Measurements from ENCODE around the gene EEF1G. TPM values are rescaled to one million over a fixed set of nuclear protein-coding genes. Genes with fewer than 3 reads are reported as not detected.
"Not testable (repeated sequence)": the region's sequence is repeated elsewhere in the genome, so short reads cannot be mapped to it uniquely, and the experiment has no call there.

Gene EEF1G
- total RNA-seq, 1 donor from 2014 or later: 907 TPM

DNA sequence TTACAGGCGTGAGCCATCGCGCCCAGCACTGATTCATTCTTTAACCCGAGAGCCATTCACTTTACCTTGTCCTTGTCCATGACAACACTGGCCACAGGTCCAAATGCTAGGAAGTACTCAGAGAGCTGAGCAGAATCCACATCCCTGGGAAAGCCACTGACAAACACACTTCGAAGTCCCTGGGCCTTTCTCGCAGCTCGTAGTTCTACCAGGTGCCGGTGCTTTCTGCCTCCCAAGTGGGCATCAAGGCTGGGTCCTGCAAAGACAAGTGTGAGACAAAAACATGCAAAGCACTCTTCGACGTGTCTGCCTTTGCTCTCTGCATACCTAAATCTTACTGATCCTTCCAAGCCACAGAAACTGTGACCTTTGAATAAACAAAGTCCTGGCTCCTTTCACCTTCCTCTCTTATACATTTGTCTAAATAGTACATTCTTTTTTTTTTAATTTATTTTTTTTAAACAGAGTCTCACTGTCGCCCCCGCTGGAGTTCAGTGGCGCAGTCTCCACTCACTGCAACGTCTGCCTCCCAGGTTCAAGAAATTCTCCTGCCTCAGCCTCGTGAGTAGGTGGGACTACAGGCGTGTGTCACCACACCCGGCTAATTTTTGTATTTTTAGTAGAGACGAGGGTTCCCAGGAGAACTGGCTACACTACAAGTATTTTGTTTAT lies 15.4 kb upstream of the EEF1G start:
- intact Hi-C loops (cut with DNase I): no loop called here
- DNase-seq (ENCODE audit: missing footprints): no peak
- no peak for ATAC-seq

DNA sequence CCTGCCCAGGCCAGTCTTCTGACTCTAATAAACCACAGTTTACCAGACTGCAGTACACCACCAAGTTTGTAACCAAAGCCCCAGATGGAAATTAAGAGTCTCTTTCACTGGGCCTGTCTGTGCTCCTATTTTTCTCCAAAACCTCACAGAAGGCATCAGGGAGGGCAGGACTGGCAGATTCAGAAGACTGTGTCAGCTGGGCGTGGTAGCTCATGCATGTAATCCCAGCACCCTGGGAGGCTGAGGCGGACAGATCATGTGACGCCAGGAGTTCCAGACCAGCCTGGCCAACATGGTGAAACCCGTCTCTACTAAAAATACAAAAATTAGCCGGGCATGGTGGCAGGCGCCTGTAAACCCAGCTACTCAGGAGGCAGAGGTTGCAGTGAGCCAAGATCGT lies 11.7 kb upstream of the EEF1G start:
- ATAC-seq; intact Hi-C loops (cut with DNase I); DNase-seq (ENCODE audit: missing footprints): not testable (repeated sequence)

DNA sequence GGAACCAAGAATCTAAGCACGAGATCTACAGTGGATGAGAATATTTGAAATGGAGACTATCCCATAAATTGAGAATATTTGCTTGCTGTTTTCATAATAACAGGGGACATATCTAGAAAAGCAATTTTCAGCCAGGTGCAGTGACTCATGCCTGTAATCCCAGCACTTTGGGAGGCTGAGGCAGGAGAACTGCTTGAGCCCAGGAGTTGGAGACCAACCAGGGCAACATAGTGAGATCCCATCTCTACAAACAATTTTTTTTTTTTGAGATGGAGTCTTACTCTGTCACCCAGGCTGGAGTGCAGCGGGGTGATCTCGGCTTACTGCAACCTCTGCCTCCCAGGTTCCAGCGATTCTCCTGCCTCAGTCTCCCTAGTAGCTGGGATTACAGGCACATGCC lies 8.0 kb upstream of the EEF1G start:
- ATAC-seq; intact Hi-C loops (cut with DNase I); DNase-seq (ENCODE audit: missing footprints): not testable (repeated sequence)

DNA sequence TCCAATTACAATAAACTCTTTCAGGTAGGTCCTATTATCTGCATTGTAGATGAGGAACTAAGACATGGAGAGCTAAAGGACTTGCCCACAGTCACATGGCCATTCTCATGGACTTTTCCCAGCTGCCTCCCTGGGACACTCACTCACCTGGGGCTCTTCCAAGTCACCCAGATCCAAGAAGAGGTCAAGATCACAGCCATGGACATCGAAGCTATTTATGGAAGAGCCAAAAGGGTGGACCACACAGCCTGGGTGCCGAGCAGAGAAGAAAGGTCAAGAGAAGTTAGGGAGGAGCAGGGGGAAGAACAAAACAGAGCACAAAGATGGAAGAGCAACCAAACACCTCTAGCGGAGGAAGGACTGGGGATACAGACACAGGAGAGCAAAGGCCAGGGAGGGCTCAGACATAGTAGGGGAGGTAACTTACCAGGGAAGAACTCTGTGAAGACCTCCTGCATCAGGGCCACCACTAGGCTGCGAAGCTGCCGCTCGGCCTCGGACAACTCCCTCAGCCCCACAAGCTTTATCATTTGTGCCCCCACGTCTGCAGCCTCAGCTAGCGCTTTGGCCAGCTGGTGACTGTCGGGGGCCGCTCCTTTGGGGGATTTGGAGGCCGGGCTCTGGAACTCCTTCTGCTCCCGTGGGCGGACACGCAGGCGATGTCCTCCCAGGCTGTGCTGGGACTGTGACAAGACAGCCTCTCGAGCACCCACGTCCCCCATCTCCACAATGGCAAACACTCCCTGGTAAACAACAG lies 7.4 kb upstream of the EEF1G start:
- DNase-seq (ENCODE audit: missing footprints) (no peak), ATAC-seq (no peak)
- intact Hi-C loops (cut with DNase I): no loop called here

DNA sequence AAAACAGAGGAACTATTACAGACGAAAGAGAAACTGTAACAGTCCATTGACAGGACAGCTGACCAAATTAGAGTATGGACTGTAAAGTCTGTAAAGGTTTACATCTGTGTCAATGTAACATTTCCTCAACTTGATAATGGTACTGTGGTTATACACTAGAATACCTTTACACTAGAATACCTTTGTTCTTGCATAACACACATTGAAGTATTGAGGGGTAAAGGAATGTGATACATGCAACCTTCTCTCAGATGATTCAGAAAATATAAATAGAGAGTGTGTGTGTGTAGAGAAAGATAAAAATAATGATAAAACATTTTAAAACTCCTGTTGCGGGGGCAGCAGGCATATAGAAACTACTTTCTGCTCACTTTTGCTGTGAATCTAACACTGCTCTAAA lies 5.6 kb upstream of the EEF1G start:
- intact Hi-C loops (cut with DNase I): no loop called here
- DNase-seq (ENCODE audit: missing footprints): no peak
- no peak for ATAC-seq

DNA sequence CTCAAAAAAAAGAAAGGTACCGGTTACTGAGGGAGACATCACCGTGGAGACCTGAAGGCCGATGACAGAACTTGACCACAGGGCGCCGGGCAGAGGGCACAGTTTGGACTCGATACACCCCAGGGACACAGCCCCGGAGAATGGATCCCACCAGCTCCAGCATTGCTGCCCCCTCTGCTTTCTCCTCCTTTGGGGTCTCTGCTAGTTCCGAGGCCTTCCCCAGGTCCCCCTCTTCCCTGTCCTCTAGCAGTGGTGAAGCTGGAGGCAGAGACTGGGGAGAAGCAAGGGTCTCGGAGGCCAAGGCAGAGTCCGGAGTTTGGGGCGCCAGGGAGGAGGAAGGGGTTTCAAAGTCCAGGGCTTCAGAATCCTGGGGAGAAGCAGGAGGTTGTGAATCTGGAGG lies 4.8 kb upstream of the EEF1G start:
- no peak for ATAC-seq
- intact Hi-C loops (cut with DNase I): no loop called here

DNA sequence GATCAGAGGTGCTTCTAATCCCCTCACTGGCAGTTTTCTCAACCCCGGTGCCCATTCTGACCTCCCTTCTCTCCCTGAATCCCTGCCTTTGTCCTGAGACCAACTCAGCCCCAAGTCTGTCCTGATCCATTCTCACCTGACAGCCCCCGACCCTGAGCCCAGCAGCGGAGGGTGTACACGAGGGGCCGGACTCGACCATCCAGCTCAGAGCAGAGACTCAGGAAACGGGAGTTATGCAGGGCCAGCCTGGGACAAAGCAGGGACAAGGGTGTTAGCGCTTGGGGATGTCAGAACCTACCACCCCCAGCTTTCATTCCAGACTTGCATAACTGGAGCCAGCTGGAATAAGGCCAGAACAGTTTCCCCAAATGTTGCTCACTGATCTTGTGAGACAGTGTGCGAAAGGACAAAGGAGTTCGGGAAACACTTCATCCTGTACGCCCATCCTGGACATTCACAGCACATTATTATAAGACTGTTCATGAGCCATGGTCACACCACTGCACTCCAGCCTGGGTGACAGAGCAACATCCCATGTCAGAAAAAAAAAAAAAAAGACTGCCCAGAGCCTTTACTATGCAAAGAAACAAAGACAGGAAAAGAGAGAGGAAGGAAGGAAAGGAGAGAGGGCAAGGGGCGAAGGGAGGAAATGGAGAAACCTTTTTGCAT lies 3.5 kb upstream of the EEF1G start:
- DNase-seq (ENCODE audit: missing footprints): no peak

More for the DNA sequence above, 4.8 kb upstream of the EEF1G start:
- no peak for DNase-seq (ENCODE audit: missing footprints)

DNA sequence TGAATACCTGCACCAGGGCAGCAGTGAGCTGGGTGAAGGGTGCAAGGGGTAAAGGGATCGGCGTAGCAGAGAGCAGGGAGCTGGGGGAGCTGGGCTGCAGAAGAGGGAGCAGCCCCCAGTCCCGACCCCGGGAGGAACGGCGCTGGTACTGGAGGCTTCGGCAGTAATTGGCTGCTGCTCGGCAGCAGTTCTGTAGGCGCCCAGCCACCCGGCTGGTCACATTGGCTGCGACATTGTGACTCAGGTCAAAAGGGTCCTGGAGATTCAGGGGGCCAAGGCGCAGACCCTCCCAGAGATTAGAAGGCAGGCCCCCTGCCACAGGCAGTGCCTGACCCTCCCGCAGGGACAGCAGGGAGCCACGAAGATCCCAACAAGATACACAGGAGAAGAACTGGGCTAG lies 2.1 kb upstream of the EEF1G start:
- DNase-seq (ENCODE audit: missing footprints) (no peak), ATAC-seq (no peak)
- intact Hi-C loops (cut with DNase I): no loop called here

More for the DNA sequence above, 3.5 kb upstream of the EEF1G start:
- intact Hi-C loops (cut with DNase I): no loop called here
- ATAC-seq: no peak

DNA sequence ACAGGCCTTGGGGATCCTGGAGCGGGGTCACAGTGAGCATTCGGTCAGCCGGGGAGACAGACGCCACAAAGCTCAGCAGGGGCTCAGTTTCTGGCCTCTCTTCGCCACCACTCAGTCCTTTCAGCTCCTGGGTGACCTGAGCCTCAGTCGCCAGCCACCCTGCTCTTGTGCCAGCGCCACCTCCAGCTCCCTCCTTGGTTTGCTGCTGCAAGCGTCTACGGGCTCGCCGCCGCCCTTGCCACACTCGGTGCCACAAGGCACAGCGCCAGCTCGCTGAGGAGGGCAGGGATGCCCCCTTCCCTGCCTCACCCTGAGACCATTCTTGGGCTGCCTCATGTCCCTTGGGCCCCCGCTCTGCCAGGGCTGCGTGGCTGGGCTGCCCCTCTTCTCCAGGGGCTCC lies 1.5 kb upstream of the EEF1G start:
- DNase-seq (ENCODE audit: missing footprints): peak; percentile 73
- intact Hi-C loops (cut with DNase I): no loop called here
- ATAC-seq: no peak

DNA sequence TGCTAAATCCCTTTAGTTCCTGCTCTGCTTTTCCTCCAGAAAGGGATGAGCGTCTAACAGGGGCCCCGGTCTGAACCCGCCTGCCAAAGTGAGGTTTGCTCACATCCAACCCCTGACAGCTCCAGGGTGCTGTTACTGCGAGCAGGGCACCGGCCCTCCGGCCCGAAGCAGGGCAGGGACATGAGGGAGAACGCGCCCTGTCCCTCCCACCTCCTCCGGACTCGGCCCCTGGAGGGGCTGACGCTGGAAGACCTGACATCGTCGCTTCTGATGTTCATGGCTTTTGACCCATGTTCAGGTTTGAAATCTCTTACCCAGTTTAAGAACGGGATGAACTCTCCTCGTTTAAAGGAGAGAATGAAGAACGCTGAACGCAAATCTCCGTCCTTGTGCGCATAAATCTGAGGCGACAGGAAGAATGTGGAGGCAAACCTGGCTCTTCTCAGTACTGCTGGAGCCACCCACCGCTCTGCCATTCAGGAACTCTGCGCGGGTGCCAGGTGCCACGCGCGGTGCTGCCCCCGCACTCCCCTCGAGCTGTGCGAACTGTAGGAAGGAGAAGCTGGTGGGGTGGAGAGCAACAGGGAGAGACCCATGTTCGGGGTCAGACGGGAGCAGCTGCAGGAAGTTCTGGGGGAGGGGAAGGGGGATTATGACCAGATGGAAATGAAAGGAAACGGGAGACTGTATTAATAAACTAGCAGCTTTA lies 826 bp upstream of the EEF1G start:
- intact Hi-C loops (cut with DNase I): no loop called here
- DNase-seq (ENCODE audit: missing footprints) (peak; percentile 82), ATAC-seq (peak; percentile 20)

DNA sequence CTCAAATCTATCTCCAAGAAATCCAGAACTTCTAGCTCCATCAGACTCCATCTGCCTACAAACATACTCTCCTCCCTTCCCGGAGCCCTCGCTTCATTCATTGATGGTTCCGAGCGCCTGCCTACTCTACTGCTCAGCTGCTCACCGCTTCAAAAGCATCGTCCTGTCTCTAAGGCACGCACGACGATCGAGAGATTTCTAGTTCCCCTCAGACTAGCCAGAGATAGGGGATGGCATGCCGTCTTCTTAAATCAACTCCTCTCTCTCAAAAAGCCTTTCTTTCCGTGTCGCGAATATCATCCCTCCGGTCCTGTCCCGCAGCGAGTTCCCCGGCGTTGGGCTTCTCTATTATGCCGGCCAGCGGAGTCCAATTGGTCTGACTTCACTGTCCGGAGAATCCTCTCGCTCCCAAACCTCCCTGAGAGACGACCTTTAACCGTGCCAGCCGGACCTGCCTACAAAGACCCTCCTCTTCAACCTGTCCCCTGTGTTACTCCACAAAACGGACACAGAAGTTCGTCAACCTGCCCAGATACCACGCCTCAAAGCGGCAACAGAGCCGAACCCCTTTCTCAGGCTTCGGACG lies 592 bp downstream of the EEF1G start:
- ATAC-seq (no peak), DNase-seq (ENCODE audit: missing footprints) (no peak)
- intact Hi-C loops (cut with DNase I): no loop called here

DNA sequence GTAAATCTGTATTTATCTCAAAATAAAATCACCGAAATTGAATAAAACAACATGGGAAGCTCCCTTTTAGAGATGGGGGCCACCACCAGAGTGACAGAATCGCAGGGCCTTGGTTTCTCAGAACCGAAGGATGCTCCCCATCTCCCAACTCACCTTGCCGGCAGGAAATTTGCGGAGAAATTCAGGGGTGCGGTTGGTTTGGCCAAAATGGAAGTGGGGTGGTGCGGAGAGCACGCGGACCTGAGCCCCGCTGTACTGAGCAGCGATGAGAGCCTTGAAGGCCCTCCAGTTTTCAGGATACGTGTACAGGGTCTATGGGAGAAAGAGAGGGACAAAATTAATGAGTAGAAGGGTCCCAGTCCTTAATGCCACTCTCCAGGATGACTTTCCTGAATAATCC lies 1.3 kb downstream of the EEF1G start:
- no peak for ATAC-seq
- intact Hi-C loops (cut with DNase I): no loop called here
- DNase-seq (ENCODE audit: missing footprints): no peak

DNA sequence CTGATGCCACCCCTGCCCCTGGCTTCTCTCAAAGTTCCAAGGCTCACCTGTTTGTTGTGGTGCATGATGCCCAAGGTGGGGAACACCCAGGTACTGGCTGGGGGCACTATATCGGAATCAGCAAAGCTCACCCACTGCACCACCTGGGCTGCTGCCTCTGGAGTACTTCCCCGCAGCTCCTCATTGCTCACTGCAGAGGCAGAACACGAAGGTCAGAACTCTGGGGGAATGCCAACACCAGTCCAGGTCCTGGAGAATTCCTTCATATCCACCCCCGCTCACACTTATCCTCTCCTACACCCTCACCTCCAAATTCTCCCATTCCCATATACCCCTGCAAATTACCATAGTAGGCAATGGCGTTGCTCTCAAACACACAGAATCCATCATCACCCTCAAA lies 2.2 kb downstream of the EEF1G start:
- intact Hi-C loops (cut with DNase I); ATAC-seq; DNase-seq (ENCODE audit: missing footprints): not testable (repeated sequence)

DNA sequence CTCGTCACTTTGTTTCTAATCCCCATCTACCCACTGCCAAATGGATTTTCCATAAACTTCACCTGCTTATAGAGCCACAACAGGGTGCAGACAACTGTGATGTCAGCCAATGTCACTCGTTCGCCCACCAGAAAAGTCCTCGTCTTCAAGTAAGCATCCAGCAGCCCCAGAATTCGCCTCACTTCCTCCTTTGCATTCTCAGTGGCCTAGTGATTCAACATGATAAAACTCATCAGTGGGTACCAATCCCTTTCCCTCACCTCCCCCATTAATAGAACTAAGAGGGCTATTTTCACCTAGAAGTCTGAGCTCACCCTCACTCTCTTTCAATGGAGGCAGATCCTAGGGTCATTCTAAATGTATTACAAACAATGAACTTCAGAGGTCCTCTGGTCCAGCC lies 2.8 kb downstream of the EEF1G start:
- ATAC-seq; intact Hi-C loops (cut with DNase I); DNase-seq (ENCODE audit: missing footprints): not testable (repeated sequence)

DNA sequence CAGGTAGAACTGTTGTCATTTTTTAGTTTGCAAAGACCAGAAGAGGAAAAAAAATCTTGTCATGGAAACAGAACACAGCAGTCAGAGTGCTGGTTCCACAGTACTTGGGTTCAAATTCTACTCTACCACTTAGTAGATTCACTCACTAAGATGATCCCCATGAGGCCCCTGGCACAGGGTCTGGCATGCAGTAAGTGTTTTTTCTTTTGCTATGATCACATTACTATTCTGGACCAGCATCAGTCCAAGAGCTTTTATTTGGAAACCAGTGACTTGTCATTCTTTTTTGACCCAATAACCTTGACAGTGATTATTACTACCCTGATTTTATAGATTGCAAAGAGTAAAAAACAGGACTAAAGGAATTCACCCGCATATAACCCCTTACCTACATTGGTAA lies 4.1 kb downstream of the EEF1G start:
- intact Hi-C loops (cut with DNase I): no loop called here
- no peak for ATAC-seq
- DNase-seq (ENCODE audit: missing footprints): no peak

DNA sequence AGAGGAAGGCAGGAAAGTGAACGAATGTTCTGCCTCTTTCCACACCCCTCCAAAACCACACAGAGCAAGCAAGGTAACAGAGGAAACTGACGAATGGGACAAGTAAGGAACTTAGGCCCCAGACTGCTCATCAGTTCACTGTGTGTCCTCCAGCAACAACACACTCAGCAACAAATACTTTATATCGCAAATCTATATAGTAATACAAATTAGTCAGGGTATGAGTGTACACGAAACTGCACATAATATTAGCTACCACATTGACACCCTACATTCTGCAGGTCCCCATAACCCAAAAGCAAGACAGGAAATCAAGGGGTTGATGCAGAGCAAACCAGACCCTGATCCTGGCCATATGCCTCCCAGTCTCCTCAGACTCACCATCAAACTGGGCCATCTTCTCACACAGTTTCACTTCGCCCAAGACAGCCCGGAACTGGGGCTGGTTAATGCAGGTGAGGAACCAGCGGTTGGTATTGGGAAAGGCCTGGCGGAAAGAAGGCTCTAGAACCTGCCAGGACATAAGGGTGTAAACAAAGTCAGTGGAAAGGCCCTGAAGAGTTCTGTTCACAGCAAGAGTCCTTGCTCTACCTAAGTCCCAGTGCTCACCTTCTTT lies 6.6 kb downstream of the EEF1G start:
- ATAC-seq (no peak), DNase-seq (ENCODE audit: missing footprints) (no peak)
- intact Hi-C loops (cut with DNase I): no loop called here

DNA sequence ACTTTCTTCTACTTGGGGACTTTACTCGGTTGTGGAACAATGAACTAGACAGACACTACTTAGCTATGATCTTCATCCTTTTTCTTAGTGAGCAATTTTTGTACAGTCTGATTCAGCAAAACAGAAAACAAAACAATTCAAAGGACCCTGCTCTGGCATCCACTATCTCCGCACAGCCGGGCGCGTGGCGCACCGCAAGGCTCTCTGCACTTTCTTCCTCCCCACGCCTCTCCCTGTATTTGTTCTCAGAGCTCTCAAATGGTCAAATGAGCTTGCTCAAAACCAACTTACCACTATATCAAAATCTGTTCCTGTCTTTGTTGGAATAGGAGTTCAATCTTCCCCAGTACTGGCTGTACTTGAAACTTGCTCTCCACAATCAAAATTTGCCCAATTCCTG lies 7.4 kb downstream of the EEF1G start:
- ATAC-seq (no peak), DNase-seq (ENCODE audit: missing footprints) (no peak)
- intact Hi-C loops (cut with DNase I): no loop called here

DNA sequence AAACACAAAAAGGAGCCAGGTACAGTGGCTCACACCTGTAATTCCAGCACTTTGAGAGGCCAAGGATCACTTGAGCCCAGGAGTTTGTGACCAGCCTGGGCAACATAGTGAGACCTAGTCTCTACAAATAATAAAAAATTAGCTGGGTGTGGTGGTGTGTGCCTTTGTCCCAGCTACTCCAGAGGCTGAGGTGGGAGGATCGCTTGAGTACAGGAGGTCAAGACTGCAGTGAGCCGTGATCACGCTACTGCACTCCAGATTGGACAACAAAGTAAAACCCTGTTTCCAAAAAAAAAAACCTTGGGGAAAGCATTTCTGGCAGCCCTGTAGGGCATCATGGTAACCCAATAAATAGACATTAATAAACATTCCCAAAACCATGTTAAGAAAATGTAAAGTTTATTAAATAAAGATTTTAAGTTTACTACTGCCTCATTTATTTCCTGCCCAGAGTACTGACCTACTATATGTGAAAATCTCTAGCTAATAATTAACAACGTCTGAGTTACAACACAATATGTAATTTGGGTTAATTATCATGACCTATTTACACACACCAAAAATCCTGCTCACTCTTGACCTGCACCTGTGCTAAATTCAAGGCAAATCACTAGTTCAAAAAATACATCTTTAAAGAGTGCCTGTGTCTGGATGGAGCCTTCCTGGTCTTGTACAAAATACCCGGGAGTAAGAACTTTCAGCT lies 8.4 kb downstream of the EEF1G start:
- ATAC-seq (no peak), DNase-seq (ENCODE audit: missing footprints) (no peak)
- intact Hi-C loops (cut with DNase I): no loop called here

Measured in Right ventricle myocardium inferior (tissue), 1 donor.